Loucy (cell line): ENCODE measurements around the gene RASSF5.
A peak's percentile ranks its signal among the peaks of the same experiment; 100 is the strongest.

Experiments used
- EZH2phosphoT487 ChIP-seq: fragments of 200-600 bp; IDR thresholded peaks from 2 replicates; pipeline ENCODE4 v1.6.1; 2018; ENCODE audit warnings: antibody characterized with exemption, mild to moderate bottlenecking, moderate library complexity, borderline replicate concordance
- TF ChIP-seq, protein P1 (sequence below): fragments of 200-600 bp; sonication (generic); conservative IDR thresholded peaks from 2 replicates; pipeline ENCODE4 v1.5.1; 2014; ENCODE audit warnings: mild to moderate bottlenecking, antibody characterized with exemption, low read length

GRCh38 chr1:206590025-206590758, 82.9 kb downstream of the RASSF5 start:
- TF ChIP-seq, protein P1, sequence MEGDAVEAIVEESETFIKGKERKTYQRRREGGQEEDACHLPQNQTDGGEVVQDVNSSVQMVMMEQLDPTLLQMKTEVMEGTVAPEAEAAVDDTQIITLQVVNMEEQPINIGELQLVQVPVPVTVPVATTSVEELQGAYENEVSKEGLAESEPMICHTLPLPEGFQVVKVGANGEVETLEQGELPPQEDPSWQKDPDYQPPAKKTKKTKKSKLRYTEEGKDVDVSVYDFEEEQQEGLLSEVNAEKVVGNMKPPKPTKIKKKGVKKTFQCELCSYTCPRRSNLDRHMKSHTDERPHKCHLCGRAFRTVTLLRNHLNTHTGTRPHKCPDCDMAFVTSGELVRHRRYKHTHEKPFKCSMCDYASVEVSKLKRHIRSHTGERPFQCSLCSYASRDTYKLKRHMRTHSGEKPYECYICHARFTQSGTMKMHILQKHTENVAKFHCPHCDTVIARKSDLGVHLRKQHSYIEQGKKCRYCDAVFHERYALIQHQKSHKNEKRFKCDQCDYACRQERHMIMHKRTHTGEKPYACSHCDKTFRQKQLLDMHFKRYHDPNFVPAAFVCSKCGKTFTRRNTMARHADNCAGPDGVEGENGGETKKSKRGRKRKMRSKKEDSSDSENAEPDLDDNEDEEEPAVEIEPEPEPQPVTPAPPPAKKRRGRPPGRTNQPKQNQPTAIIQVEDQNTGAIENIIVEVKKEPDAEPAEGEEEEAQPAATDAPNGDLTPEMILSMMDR: peak; percentile 39
- no peak for TF ChIP-seq EZH2phosphoT487
